SK-N-SH (cell line): Measurements from ENCODE around the gene ARCN1.

ENCODE experiments used
- CHD2 ChIP-seq: fragments of 150-350 bp; IDR thresholded peaks from 2 replicates; pipeline ENCODE4 v1.6.1; 2018; ENCODE audit warnings: low read length; ENCODE audit not compliant: partially characterized antibody
- CTCF ChIP-seq: fragments of 200-600 bp; sonication (generic); IDR thresholded peaks from 2 replicates; pipeline ENCODE4 v1.6.1; 2017; ENCODE audit warnings: antibody characterized with exemption, mild to moderate bottlenecking, moderate library complexity
- EP300 ChIP-seq, 2 experiments: IDR thresholded peaks; 2 replicates each; pipeline versions ENCODE4 v1.4.0 to v1.6.1; 2012; ENCODE audit warnings: borderline replicate concordance in 1 of 2, low read depth in 1 of 2, low read length in 1 of 2
- FOXJ3 ChIP-seq: sonication (generic); formaldehyde crosslinking; IDR thresholded peaks from 2 replicates; pipeline ENCODE4 v1.5.1; 2020; ENCODE audit warnings: mild to moderate bottlenecking, missing genetic modification reagents
- MAX ChIP-seq: IDR thresholded peaks from 2 replicates; pipeline ENCODE4 v1.4.0; 2012; ENCODE audit warnings: low read depth
- MXI1 ChIP-seq: IDR thresholded peaks from 2 replicates; pipeline ENCODE4 v1.6.1; 2012; ENCODE audit warnings: mild to moderate bottlenecking, low read depth, low read length, improper control_type of control experiment
- POLR2AphosphoS5 ChIP-seq: IDR thresholded peaks from 2 replicates; pipeline ENCODE4 v1.6.1; 2012; ENCODE audit warnings: low read depth, low read length
- RCOR1 ChIP-seq: fragments of 150-350 bp; IDR thresholded peaks from 2 replicates; pipeline ENCODE4 v1.6.1; 2017; ENCODE audit warnings: antibody characterized with exemption, low read length
- SMC3 ChIP-seq: IDR thresholded peaks from 2 replicates; pipeline ENCODE4 v1.6.1; 2012; ENCODE audit warnings: low read depth, low read length, improper control_type of control experiment
- TAF1 ChIP-seq: IDR thresholded peaks from 2 replicates; pipeline ENCODE4 v1.6.1; 2012; ENCODE audit warnings: low read depth, mild to moderate bottlenecking, low read length, moderate library complexity, borderline replicate concordance
- USF2 ChIP-seq: fragments of 150-350 bp; IDR thresholded peaks from 2 replicates; pipeline ENCODE4 v1.6.1; 2017; ENCODE audit warnings: antibody characterized with exemption, low read length, low read depth, borderline replicate concordance
- TF ChIP-seq, protein P1 (sequence below): IDR thresholded peaks from 2 replicates; pipeline ENCODE4 v1.6.1; 2012; ENCODE audit warnings: mild to moderate bottlenecking, low read depth, low read length, moderate library complexity
- TF ChIP-seq, protein P2 (sequence below): fragments of 150-350 bp; IDR thresholded peaks from 2 replicates; pipeline ENCODE4 v1.6.1; 2016; ENCODE audit warnings: mild to moderate bottlenecking, low read depth, low read length

DNA sequence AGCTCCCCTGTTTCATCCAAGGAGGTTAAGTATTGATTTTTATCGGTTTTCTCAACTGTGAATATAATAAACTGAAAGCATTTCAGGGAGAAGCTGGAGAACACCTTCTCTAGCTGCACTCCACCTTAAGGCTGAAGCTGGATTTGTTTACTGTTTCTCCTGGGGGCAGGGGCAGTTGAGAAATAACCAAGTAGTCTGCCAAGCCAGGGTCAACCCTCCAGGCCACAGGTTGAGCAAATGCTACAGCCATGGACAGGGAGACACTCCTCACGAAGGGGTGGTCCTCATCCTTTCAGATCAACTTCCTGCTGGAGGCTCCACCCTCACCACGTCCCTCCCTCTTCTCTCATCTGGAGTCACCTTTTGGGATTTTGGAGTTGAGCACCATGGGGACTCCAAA is 45.1 kb upstream of the ARCN1 start, which contains the start of gene TTC36:
- TF ChIP-seq USF2: no peak
- TF ChIP-seq CTCF: no peak
- TF ChIP-seq CHD2: no peak
- TF ChIP-seq, protein P1, sequence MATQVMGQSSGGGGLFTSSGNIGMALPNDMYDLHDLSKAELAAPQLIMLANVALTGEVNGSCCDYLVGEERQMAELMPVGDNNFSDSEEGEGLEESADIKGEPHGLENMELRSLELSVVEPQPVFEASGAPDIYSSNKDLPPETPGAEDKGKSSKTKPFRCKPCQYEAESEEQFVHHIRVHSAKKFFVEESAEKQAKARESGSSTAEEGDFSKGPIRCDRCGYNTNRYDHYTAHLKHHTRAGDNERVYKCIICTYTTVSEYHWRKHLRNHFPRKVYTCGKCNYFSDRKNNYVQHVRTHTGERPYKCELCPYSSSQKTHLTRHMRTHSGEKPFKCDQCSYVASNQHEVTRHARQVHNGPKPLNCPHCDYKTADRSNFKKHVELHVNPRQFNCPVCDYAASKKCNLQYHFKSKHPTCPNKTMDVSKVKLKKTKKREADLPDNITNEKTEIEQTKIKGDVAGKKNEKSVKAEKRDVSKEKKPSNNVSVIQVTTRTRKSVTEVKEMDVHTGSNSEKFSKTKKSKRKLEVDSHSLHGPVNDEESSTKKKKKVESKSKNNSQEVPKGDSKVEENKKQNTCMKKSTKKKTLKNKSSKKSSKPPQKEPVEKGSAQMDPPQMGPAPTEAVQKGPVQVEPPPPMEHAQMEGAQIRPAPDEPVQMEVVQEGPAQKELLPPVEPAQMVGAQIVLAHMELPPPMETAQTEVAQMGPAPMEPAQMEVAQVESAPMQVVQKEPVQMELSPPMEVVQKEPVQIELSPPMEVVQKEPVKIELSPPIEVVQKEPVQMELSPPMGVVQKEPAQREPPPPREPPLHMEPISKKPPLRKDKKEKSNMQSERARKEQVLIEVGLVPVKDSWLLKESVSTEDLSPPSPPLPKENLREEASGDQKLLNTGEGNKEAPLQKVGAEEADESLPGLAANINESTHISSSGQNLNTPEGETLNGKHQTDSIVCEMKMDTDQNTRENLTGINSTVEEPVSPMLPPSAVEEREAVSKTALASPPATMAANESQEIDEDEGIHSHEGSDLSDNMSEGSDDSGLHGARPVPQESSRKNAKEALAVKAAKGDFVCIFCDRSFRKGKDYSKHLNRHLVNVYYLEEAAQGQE: no peak
- no peak for TF ChIP-seq SMC3
- TF ChIP-seq MXI1: no peak
- TF ChIP-seq MAX: no peak
- TF ChIP-seq POLR2AphosphoS5: no peak
- TF ChIP-seq, protein P2, sequence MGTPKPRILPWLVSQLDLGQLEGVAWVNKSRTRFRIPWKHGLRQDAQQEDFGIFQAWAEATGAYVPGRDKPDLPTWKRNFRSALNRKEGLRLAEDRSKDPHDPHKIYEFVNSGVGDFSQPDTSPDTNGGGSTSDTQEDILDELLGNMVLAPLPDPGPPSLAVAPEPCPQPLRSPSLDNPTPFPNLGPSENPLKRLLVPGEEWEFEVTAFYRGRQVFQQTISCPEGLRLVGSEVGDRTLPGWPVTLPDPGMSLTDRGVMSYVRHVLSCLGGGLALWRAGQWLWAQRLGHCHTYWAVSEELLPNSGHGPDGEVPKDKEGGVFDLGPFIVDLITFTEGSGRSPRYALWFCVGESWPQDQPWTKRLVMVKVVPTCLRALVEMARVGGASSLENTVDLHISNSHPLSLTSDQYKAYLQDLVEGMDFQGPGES: no peak
- TF ChIP-seq TAF1: no peak
- no peak for TF ChIP-seq RCOR1
- TF ChIP-seq FOXJ3 (CRISPR knock-in tag): no peak
- no peak for TF ChIP-seq EP300 (IDR thresholded peaks at IDR 0.05; ENCODE audit: borderline replicate concordance in 1 of 2, low read depth in 1 of 2, low read length in 1 of 2)
